Bronchial epithelial cell (primary cell): ENCODE data around the gene NR3C1. TPM values are rescaled to one million over a fixed set of nuclear protein-coding genes. Genes with fewer than 3 reads are reported as not detected.

ENCODE experiments used
- DNase-seq: peaks from one replicate; pipeline ENCODE4 v3.0.0-alpha.2; 2010; ENCODE audit warnings: low read depth
- FAIRE-seq: peaks from 2 replicates; lab custom pipeline; 2011; peaks lifted over from hg19 to GRCh38; lab: Jason Lieb, UNC
- H3K27me3 ChIP-seq: 2 replicates; pipeline ENCODE4 v1.5.1; 2011; ENCODE audit warnings: low read length; ENCODE audit not compliant: control insufficient read depth, insufficient read depth
- H3K36me3 ChIP-seq: 2 replicates; pipeline ENCODE4 v1.5.1; 2011; ENCODE audit warnings: low read length; ENCODE audit not compliant: control insufficient read depth, insufficient read depth
- H3K4me3 ChIP-seq: 2 replicates; pipeline ENCODE4 v1.5.1; 2011; ENCODE audit warnings: mild to moderate bottlenecking, low read depth, low read length, control low read depth
- CTCF ChIP-seq: IDR thresholded peaks from 2 replicates; pipeline ENCODE4 v1.5.1; 2011; ENCODE audit warnings: mild to moderate bottlenecking, moderate library complexity, low read length, control low read depth, inconsistent platforms; ENCODE audit not compliant: insufficient read depth, severe bottlenecking
- total RNA-seq: library from RNA; depleted of rRNA; stranded (reverse); fragments of >200 nt; gene quantifications from 2 replicates; pipeline ENCODE4 v1.2.1, GENCODE V29; 2014

Gene NR3C1
- total RNA-seq, 1 donor from 2014 or later, result 41.9 TPM

DNA sequence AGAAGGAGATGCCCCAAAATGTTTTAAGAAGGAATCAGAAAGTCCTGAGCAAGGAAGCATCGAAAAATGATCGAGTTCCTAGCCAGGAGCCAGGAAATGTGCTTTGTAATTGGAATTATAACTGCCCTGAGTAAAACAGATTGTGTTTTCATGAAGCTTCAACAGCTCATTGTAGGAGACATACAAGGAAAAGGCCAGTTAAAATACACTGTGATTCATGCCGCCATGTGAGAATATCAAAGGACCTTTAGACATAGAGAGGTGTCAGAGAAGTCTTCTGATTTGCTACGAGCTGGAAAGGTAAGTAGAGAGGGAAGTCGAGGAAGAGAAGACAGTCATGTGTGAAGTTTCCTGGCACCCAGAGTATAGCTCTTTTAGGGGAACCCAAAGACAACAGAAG lies 60.9 kb downstream of the NR3C1 start:
- Histone ChIP-seq H3K27me3 (no peaks in the 10 kb centered on the region), H3K36me3 (no peaks in the 10 kb centered on the region), H3K4me3 (no peak overlapping the region)
- no peak for TF ChIP-seq CTCF
- no peak for FAIRE-seq
- DNase-seq, result no peak

DNA sequence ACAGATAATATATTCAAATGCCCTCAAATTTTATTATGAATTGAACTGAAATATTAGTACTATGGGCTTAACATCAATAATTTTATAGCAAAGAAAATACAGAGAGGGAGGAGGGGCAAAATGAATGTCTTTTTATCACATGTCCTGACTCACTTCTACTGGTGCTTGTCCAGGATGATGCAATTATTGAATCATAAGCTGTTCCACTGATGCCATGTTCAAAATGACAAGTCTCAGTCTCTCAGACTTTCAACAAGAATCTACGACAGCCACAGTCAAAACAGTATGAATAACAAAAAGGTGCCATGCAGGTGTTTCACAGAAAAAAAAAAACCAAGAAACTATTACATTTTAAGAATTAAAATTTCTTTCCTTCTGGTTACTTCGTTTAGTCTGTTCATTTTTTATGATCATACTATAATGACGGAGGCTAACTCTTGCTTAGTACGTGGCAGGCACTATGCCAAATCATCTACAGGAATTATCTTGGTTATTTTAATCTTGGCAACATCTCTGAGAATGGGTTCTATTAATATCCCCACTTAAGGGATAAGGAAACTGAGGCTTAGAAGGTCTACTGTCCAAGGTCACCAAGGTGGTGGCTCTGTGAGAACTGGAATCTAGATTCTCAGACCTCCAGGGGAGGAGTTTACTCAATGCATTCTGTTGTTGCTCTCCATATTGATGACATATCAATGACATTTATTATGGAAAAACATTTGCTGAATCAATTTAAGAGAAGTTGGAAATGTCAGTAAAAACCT lies 61.5 kb downstream of the NR3C1 start:
- TF ChIP-seq CTCF, result no peak
- H3K27me3 ChIP-seq, result no peaks in the 10 kb centered on the region
- no peak for FAIRE-seq
- DNase-seq, result peak; percentile 84
- H3K4me3 ChIP-seq, result no peak overlapping the region
- no peaks in the 10 kb centered on the region for H3K36me3 ChIP-seq

DNA sequence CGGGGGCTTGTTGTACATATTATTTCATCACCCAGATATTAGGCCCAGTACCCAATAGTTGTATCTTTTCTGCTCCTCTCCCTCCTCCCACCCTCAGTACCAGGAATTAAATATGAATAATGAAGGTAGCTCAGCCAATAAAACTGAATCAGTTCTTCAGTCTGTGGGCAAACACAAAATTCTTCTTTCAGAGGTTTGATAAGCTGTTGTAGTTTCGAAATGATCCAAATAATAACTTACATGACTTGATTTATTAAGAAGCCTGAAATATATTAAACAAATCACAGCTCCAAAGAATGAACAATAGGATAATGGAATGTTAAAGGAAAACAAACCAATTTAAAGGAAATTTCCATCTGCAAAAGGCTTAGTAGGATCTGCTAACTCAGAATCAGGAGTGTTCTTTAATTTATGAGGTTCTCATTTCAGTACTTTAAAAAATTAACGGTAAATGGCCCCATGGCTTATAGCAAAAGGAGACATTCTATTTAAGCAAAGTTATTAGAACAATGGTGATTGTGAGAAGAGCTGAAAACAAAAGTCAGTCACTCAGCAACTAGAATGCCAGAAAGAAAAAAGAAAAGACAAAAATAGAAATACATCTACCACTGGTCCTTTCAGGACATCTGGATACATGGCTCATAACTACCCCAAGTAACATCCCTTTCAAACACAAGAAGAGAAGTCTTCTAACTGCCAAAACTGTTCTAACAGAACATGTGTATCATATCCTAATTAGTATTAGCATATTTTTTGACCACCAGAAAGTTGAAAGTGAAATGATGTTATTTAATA lies 62.4 kb downstream of the NR3C1 start:
- no peak for DNase-seq
- Histone ChIP-seq H3K27me3 (no peaks in the 10 kb centered on the region), H3K36me3 (no peaks in the 10 kb centered on the region), H3K4me3 (no peak overlapping the region)
- no peak for FAIRE-seq
- TF ChIP-seq CTCF, result no peak

DNA sequence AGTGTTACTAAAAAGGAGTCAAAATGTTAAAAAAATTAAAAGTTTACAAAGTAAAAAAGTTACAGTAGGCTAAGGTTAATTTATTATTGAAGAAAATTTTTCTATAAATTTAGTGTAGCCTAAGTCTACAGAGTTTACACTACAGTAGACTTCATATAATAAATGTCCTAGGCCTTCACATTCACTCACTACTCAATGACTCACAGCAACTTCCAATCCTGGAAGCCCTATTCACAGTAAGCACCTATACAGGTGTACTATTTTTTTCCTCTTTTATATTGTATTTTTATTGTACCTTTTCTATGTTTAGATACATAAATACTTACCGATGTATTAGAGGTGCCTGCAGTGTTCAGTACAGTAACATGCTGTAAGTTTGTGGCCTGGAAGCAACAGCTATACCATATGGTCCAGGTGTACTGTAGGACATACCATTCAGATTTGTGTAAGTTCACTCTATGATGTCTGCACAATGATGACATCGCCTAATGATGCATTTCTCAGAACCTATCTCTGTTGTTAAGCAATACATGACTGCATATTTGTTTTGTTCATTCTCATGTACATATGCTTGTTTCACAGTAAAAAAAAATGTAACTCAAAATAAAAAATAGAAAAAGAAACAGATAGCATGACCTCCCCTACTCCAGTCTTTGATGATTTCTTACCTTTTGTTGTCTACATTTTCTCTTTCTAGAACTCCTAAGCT lies 64.7 kb downstream of the NR3C1 start:
- no peak for TF ChIP-seq CTCF
- no peaks in the 10 kb centered on the region for H3K36me3 ChIP-seq
- DNase-seq (peak; percentile 95), FAIRE-seq (no peak)
- H3K4me3 ChIP-seq, result no peak overlapping the region
- no peaks in the 10 kb centered on the region for H3K27me3 ChIP-seq

GRCh38 chr5:143337946-143338345 lies 65.5 kb downstream of the NR3C1 start:
- TF ChIP-seq CTCF, result no peak
- no peaks in the 10 kb centered on the region for H3K27me3 ChIP-seq
- no peak for FAIRE-seq

More at GRCh38 chr5:143337946-143338345, 65.5 kb downstream of the NR3C1 start:
- Histone ChIP-seq H3K36me3 (no peaks in the 10 kb centered on the region), H3K4me3 (no peak overlapping the region)
- no peak for DNase-seq
